ENCODE data around the gene ETF1.

Gene ETF1

DNA sequence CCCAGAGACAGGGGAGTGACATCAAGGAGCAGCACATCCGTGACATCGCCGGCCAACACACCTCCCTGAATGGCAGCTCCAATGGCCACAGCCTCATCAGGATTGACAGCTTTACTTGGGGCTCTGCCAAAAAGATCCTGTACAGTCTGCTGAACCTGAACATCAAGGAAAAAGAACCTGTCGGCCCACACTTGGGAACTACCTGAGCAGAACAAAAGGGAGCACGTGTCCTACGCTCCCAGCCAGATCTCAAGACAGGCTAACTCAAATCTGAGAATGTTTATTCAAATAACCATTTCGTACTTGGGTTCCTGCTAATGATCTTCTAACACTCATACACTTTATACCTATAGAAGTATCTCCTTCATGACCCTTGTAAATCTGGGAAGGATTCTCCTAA is 16.9 kb upstream of the ETF1 start:
- DNase-seq (ENCODE audit: low spot score), result no peak
- TF ChIP-seq, protein P1, sequence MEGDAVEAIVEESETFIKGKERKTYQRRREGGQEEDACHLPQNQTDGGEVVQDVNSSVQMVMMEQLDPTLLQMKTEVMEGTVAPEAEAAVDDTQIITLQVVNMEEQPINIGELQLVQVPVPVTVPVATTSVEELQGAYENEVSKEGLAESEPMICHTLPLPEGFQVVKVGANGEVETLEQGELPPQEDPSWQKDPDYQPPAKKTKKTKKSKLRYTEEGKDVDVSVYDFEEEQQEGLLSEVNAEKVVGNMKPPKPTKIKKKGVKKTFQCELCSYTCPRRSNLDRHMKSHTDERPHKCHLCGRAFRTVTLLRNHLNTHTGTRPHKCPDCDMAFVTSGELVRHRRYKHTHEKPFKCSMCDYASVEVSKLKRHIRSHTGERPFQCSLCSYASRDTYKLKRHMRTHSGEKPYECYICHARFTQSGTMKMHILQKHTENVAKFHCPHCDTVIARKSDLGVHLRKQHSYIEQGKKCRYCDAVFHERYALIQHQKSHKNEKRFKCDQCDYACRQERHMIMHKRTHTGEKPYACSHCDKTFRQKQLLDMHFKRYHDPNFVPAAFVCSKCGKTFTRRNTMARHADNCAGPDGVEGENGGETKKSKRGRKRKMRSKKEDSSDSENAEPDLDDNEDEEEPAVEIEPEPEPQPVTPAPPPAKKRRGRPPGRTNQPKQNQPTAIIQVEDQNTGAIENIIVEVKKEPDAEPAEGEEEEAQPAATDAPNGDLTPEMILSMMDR (IDR thresholded peaks at IDR 0.05; ENCODE audit: extremely low read depth, missing control alignments), result no peak

GRCh38 chr5:138557677-138558076 is 14.6 kb upstream of the ETF1 start:
- TF ChIP-seq, protein P1 (IDR thresholded peaks at IDR 0.05; ENCODE audit: extremely low read depth, missing control alignments), result no peak
- no peak for DNase-seq (ENCODE audit: low spot score)

- DNase-seq (ENCODE audit: low spot score), result no peak
- TF ChIP-seq, protein P1 (IDR thresholded peaks at IDR 0.05; ENCODE audit: extremely low read depth, missing control alignments), result no peak
Observed at GRCh38 chr5:138554143-138554542, 11.1 kb upstream of the ETF1 start.

GRCh38 chr5:138553437-138554095 is 10.5 kb upstream of the ETF1 start:
- no peak for DNase-seq (ENCODE audit: low spot score)
- TF ChIP-seq, protein P1 (IDR thresholded peaks at IDR 0.05; ENCODE audit: extremely low read depth, missing control alignments), result no peak

- TF ChIP-seq, protein P1 (IDR thresholded peaks at IDR 0.05; ENCODE audit: extremely low read depth, missing control alignments), result no peak
- DNase-seq (ENCODE audit: low spot score), result no peak
Observed at GRCh38 chr5:138552657-138553056, 9.6 kb upstream of the ETF1 start.

DNA sequence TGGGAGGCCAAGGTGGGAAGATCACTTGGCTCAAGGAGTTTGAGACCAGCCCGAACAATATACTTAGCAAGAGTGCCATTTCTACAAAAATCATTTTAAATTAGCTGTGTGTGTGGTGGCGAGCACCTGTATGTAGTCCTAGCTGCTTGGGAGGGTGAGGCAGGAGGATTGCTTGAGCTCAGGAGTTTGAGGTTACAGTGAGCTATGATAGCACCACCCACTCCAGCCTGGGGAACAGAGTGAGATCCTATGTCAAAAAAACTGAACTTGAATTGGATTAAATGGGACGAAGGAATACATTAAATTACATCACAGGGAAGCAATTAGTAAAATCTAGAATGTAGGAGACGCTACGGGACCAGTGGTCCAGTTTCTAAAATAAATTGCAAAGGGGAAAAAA is 6.4 kb upstream of the ETF1 start:
- no peak for DNase-seq (ENCODE audit: low spot score)
- TF ChIP-seq, protein P1 (IDR thresholded peaks at IDR 0.05; ENCODE audit: extremely low read depth, missing control alignments), result no peak

GRCh38 chr5:138545919-138546562 is 3.0 kb upstream of the ETF1 start:
- no peak for DNase-seq (ENCODE audit: low spot score)
- TF ChIP-seq, protein P1 (IDR thresholded peaks at IDR 0.05; ENCODE audit: extremely low read depth, missing control alignments), result no peak
